Astrocyte of the spinal cord (primary cell): ENCODE results near the gene KCNK17.

Source experiments
- DNase-seq: peaks from one replicate; pipeline ENCODE4 v3.0.0; 2011; ENCODE audit warnings: low read depth, low spot score
- H3K4me3 ChIP-seq: 2 replicates; pipeline ENCODE4 v1.5.1; 2011; ENCODE audit warnings: low read depth, mild to moderate bottlenecking, low read length, moderate library complexity
- in situ Hi-C: cut with HindIII; loops from 2 replicates; pipeline ENCODE4 v1.10.0; 2017; ENCODE audit warnings: low sequenced_read_pairs
- TF ChIP-seq, protein P1 (sequence below): IDR thresholded peaks from 2 replicates; pipeline ENCODE4 v1.5.1; 2012; ENCODE audit warnings: low read depth, mild to moderate bottlenecking, low read length, inconsistent platforms

KCNK17 gene

DNA sequence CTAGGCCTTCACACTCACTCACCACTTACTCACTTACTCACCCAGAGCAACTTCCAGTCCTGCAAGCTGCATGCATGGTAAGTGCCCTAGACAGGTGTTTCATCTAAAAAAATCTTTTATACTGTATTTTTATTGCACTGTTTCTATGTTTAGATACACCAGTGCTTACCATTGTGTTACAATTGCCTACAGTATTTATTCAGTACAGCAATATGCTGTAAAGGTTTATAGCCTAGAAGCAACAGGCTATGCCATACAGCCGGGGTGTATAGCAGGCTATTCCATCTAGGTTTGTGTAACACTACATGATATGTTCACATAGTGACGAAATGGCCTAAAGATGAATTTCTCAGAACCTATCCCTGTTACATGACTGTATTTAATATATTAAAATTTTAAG, 47.8 kb downstream of the KCNK17 start:
- in situ Hi-C loops = no loop called here
- DNase-seq = no peak
- TF ChIP-seq, protein P1, sequence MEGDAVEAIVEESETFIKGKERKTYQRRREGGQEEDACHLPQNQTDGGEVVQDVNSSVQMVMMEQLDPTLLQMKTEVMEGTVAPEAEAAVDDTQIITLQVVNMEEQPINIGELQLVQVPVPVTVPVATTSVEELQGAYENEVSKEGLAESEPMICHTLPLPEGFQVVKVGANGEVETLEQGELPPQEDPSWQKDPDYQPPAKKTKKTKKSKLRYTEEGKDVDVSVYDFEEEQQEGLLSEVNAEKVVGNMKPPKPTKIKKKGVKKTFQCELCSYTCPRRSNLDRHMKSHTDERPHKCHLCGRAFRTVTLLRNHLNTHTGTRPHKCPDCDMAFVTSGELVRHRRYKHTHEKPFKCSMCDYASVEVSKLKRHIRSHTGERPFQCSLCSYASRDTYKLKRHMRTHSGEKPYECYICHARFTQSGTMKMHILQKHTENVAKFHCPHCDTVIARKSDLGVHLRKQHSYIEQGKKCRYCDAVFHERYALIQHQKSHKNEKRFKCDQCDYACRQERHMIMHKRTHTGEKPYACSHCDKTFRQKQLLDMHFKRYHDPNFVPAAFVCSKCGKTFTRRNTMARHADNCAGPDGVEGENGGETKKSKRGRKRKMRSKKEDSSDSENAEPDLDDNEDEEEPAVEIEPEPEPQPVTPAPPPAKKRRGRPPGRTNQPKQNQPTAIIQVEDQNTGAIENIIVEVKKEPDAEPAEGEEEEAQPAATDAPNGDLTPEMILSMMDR = no peak
- H3K4me3 ChIP-seq = no peak overlapping the region

DNA sequence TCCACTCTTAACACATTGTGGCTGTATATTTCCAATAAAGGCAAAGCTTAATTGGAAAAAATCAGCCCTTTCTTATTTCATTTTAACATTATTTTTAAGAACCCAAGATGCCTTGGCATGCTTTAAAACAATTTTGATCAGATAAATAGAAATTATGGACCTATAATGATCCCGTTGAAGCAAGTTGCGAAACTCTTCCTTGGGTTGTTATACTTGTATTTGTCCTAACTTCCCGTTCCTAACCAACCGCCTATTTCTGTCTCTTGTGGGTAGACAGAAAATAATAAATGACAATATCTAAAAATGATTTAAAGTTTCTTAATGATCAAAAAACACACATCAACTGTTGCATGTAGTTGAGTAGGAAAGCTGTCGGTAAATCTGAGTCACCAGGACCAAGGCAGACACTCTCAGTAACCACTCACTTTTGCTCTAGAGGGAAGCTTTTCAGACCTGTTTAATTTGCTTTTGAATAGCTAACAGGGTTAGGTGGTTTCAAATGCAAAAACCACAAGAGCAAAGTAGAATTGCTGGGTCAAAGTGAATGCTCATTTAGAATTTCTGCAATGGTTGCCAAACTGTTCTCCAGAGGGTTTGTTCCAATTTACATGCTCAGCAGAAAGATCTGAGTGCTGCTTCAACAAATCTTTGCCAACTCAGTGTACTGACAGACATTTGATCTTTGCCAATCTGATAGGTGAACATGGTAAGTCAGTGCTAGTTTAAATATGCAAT, 50.7 kb downstream of the KCNK17 start:
- DNase-seq = no peak
- TF ChIP-seq, protein P1 = no peak
- no peak overlapping the region for H3K4me3 ChIP-seq
- in situ Hi-C loops = no loop called here

DNA sequence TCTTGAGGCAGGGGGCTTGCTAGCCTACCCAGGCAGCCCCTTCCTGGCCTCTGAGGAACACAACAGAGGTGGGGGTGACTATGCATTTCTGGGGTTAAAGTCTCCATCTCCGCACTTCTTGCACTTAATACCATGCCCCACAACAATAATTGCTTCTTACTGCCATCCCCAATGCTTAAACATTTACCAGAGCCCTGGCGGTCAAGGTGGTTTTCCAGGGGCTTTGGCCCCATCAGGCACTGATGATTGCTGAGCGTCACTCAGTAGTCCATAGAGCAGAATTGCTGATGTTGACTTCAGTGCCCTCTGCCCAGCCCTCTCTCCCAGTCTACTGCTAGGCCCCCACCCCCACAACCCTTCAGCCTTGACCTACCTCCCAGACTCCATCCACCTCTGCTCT, 52.5 kb downstream of the KCNK17 start:
- DNase-seq = no peak
- TF ChIP-seq, protein P1 = no peak
- in situ Hi-C loops = no loop called here
- no peak overlapping the region for H3K4me3 ChIP-seq

DNA sequence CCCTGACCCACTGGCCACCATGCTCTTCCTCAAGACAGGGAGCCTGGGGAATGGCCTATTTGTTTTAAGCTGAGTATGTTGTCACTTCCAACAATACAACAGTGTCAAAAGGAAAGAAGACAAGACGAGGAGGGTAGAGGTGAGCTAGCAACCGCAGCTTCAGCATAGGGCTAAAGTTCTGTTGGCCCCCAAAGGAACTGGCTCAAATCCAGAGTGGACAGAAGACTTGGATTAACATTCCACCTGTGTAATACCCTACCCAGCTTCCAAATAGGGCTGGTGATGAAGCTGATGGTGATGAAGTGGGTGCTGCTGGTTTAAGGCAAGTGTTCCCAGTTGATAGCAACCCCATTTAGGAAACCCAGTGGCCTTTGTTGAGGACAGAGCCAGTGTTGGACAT, 53.3 kb downstream of the KCNK17 start:
- TF ChIP-seq, protein P1 = no peak
- in situ Hi-C loops = no loop called here
- no peak overlapping the region for H3K4me3 ChIP-seq
- no peak for DNase-seq

DNA sequence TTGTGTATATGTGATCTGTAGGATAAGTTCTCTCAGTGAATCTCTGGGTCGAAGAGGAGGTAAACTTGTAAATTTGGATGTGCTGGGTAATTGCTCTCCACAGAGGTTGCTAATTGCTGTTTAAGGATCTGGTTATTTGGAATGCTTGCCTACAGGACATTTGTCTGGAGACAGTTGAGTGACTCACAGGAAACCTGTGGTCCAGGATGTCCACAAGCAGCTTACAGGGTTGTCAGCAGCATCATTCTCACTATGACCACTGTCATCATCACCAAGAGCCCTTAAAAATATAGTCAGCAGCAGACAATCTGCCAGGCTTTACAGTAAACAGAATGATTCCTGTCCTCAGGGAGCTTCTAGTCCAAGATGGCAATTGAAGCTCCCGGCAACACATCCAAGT, 53.8 kb downstream of the KCNK17 start:
- DNase-seq = no peak
- in situ Hi-C loops = no loop called here
- H3K4me3 ChIP-seq = no peak overlapping the region

DNA sequence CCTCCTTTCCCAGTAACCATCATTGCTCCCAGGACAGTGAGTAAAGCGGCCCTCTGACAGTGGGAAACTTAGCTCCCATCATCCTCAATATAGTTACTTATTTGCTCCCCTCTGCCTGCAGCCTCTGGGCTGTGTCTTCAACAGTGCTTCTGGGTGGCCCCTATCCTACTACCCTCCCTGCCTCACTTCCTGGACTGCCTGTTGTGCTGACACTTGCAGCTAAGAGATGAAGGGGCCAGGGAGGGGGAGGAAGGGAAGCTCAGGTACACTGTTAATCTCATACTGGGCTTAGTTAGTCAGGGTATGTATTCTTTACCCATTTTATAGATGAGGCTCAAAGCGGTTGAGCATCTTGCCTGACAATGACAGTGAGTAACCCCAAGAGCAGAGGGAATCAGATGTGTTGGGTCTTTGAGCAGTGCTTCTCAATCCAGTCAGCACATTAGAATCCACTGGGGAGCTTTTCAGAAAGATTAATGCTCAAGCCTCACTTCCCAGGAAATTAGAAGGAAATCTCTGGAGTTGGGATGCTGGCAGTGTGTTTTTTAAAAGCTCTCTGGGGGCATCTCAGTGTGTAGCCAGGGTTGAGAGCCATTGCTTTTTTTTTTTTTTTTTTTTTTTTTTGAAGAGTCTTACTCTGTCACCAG, 57.8 kb downstream of the KCNK17 start:
- no peak overlapping the region for H3K4me3 ChIP-seq
- in situ Hi-C loops = no loop called here
- TF ChIP-seq, protein P1 = no peak
- no peak for DNase-seq

More for the DNA sequence above, 53.8 kb downstream of the KCNK17 start:
- TF ChIP-seq, protein P1 = no peak
